ENCODE measurements around the gene PCDHA3. TPM values are rescaled to one million over a fixed set of nuclear protein-coding genes. Genes with fewer than 3 reads are reported as not detected.
"Not testable (repeated sequence)": the region's sequence is repeated elsewhere in the genome, so short reads cannot be mapped to it uniquely, and the experiment has no call there.

PCDHA3 gene
- total and polyA plus RNA-seq, 7 experiments from 2014 or later: not detected

DNA sequence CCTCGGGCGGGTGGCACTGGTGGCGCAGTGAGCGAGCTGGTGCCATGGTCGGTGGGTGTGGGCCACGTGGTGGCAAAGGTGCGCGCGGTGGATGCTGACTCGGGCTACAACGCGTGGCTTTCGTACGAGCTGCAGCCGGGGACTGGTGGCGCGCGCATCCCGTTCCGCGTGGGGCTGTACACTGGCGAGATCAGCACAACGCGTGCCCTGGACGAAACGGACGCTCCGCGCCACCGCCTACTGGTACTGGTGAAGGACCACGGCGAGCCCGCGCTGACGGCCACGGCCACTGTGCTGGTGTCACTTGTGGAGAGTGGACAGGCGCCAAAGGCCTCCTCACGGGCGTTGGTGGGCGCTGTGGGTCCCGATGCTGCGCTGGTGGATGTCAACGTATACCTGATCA, 8.0 kb downstream of the PCDHA3 start:
- peaks cover 0 to 41% (median 1%) of the 10 kb centered on the region in 3 experiments for H3K9me3 ChIP-seq (ENCODE audit: control insufficient read depth in 2 of 3, low read length in 3 of 3)
- POLR2A ChIA-PET: no interaction called here
- DNase-seq (no peak), ATAC-seq (no peak)
- H3K36me3 Mint-ChIP-seq: peaks cover 0 to 26% (median 9%) of the 10 kb centered on the region in 5 donors
- CTCF ChIA-PET: no interaction called here
- peaks cover 8 to 91% (median 44%) of the 10 kb centered on the region in 11 donors for H3K9me3 Mint-ChIP-seq
- H3K4me3 ChIP-seq (ENCODE audit: low read length): no peak overlapping the region
- H3K27ac Mint-ChIP-seq: no peak overlapping the region
- peaks cover 0 to 5% of the 10 kb centered on the region in 2 donors for H3K27me3 ChIP-seq (ENCODE audit: control insufficient read depth in 2 of 2, insufficient read depth in 2 of 2, low read length in 2 of 2)
- H3K27ac ChIP-seq (ENCODE audit: low read depth, low read length): no peak overlapping the region
- H3K4me3 Mint-ChIP-seq: no peak overlapping the region
- no peaks in the 10 kb centered on the region for H3K36me3 ChIP-seq (ENCODE audit: control insufficient read depth in 2 of 3, insufficient read depth in 3 of 3, low read length in 3 of 3)
- no peaks in the 10 kb centered on the region for H3K4me1 ChIP-seq (ENCODE audit: control insufficient read depth in 2 of 2, insufficient read depth in 2 of 2, low read length in 2 of 2)
- peaks cover 0 to 59% (median 36%) of the 10 kb centered on the region in 5 donors for H3K27me3 Mint-ChIP-seq
- no peaks in the 10 kb centered on the region for H3K4me1 Mint-ChIP-seq
- intact Hi-C loops (cut with micrococcal nuclease): no loop called here

DNA sequence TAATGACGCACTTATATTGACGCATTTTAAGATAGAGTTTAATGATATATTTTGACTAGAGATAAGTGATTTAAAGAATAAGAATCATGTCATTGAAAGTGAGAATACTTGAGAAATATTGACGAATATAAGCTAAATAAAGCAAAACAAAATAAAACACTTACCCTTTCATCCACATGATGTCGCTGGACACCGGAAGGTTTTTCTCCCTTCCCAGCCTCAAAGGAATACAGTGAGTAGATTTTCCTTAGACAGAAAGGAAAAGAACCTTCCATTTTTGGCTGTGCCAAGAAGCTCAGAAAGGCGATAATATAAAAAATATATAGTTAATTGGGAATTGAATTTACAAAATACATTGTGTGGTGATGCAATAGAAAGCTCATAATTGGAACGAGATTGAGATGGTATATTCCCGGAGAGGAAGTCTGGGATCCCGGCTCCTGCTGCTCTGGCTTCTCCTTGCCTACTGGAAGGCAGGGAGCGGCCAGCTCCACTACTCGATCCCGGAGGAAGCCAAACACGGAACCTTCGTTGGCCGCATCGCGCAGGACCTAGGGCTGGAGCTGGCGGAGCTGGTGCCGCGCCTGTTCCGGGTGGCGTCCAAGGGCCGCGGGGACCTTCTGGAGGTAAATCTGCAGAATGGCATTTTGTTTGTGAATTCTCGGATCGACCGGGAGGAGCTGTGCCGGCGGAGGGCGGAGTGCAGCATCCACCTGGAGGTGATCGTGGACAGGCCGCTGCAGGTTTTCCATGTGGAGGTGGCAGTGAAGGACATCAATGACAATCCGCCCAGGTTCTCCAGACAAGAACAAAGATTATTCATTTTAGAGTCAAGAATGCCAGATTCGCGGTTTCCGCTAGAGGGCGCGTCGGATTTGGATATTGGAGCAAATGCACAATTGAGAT, 20.8 kb downstream of the PCDHA3 start, which contains the start of gene PCDHA5:
TSS of gene PCDHA5 (plus strand) at position 239 of the 906 bp plus-strand sequence.
- Mint-ChIP-seq H3K4me3 (no peak within 1 kb of the TSS), H3K9me3 (peaks cover 3 to 77% (median 19%) of the 10 kb centered on the region in 11 donors), H3K4me1 (no peaks in the 10 kb centered on the region), H3K27ac (no peak within 1 kb of the TSS), H3K27me3 (peaks cover 0 to 47% (median 31%) of the 10 kb centered on the region in 5 donors), H3K36me3 (peaks cover 0 to 8% (median 0%) of the 10 kb centered on the region in 5 donors)
- H3K4me1 ChIP-seq (ENCODE audit: control insufficient read depth in 2 of 2, insufficient read depth in 2 of 2, low read length in 2 of 2): no peaks in the 10 kb centered on the region
- ATAC-seq (no peak), DNase-seq (peak in 1 of 9 donors; percentile 20)
- peaks cover 0 to 4% of the 10 kb centered on the region in 2 donors for H3K27me3 ChIP-seq (ENCODE audit: control insufficient read depth in 2 of 2, insufficient read depth in 2 of 2, low read length in 2 of 2)
- POLR2A ChIA-PET: no interaction called here
- no peak within 1 kb of the TSS for H3K27ac ChIP-seq (ENCODE audit: low read depth, low read length)
- no peak within 1 kb of the TSS for H3K4me3 ChIP-seq (ENCODE audit: low read length)
- H3K36me3 ChIP-seq (ENCODE audit: control insufficient read depth in 2 of 3, insufficient read depth in 3 of 3, low read length in 3 of 3): no peaks in the 10 kb centered on the region
- intact Hi-C loops (cut with micrococcal nuclease): no loop called here
- H3K9me3 ChIP-seq (ENCODE audit: control insufficient read depth in 2 of 3, low read length in 3 of 3): peaks cover 0 to 18% (median 0%) of the 10 kb centered on the region in 3 experiments
- CTCF ChIA-PET: no interaction called here

DNA sequence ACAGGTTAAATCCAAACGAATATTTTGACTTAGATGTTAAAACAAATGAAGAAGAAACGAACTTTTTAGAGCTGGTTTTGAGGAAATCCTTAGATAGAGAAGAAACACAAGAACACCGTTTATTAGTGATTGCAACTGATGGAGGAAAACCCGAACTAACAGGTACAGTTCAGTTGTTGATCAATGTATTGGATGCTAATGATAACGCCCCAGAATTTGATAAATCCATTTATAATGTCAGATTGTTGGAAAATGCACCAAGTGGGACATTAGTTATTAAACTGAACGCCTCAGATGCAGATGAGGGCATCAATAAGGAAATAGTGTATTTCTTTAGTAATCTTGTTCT, 21.4 kb downstream of the PCDHA3 start:
- H3K27me3 Mint-ChIP-seq: peaks cover 0 to 54% (median 38%) of the 10 kb centered on the region in 5 donors
- no peaks in the 10 kb centered on the region for H3K4me1 ChIP-seq (ENCODE audit: control insufficient read depth in 2 of 2, insufficient read depth in 2 of 2, low read length in 2 of 2)
- no peak overlapping the region for H3K4me3 ChIP-seq (ENCODE audit: low read length)
- intact Hi-C loops (cut with micrococcal nuclease): no loop called here
- ChIA-PET POLR2A (no interaction called here), CTCF (no interaction called here)
- H3K27ac ChIP-seq (ENCODE audit: low read depth, low read length): no peak overlapping the region
- peaks cover 0 to 23% (median 0%) of the 10 kb centered on the region in 3 experiments for H3K9me3 ChIP-seq (ENCODE audit: control insufficient read depth in 2 of 3, low read length in 3 of 3)
- H3K27ac Mint-ChIP-seq: no peak overlapping the region
- ATAC-seq (no peak), DNase-seq (no peak)
- H3K4me3 Mint-ChIP-seq: no peak overlapping the region
- no peaks in the 10 kb centered on the region for H3K4me1 Mint-ChIP-seq
- no peaks in the 10 kb centered on the region for H3K36me3 ChIP-seq (ENCODE audit: control insufficient read depth in 2 of 3, insufficient read depth in 3 of 3, low read length in 3 of 3)
- peaks cover 0 to 4% of the 10 kb centered on the region in 2 donors for H3K27me3 ChIP-seq (ENCODE audit: control insufficient read depth in 2 of 2, insufficient read depth in 2 of 2, low read length in 2 of 2)
- H3K9me3 Mint-ChIP-seq: peaks cover 3 to 77% (median 24%) of the 10 kb centered on the region in 11 donors
- H3K36me3 Mint-ChIP-seq: peaks cover 0 to 13% (median 0%) of the 10 kb centered on the region in 5 donors

DNA sequence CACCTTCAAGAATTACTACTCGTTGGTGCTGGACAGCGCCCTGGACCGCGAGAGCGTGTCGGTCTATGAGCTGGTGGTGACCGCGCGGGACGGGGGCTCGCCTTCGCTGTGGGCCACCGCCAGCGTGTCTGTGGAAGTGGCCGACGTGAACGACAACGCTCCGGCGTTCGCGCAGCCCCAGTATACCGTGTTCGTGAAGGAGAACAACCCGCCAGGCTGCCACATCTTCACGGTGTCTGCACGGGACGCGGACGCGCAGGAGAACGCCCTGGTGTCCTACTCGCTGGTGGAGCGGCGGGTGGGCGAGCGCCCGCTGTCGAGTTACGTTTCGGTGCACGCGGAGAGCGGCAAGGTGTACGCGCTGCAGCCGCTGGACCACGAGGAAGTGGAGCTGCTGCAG, 22.1 kb downstream of the PCDHA3 start:
- H3K9me3 ChIP-seq (ENCODE audit: control insufficient read depth in 2 of 3, low read length in 3 of 3): peaks cover 0 to 25% (median 0%) of the 10 kb centered on the region in 3 experiments
- H3K4me1 Mint-ChIP-seq; H3K27ac ChIP-seq (ENCODE audit: low read depth, low read length); H3K27me3 ChIP-seq (ENCODE audit: control insufficient read depth in 2 of 2, insufficient read depth in 2 of 2, low read length in 2 of 2); H3K4me3 ChIP-seq (ENCODE audit: low read length); H3K27ac Mint-ChIP-seq; intact Hi-C loops (cut with micrococcal nuclease); POLR2A ChIA-PET; H3K4me3 Mint-ChIP-seq; CTCF ChIA-PET; H3K4me1 ChIP-seq (ENCODE audit: control insufficient read depth in 2 of 2, insufficient read depth in 2 of 2, low read length in 2 of 2); ATAC-seq; H3K36me3 ChIP-seq (ENCODE audit: control insufficient read depth in 2 of 3, insufficient read depth in 3 of 3, low read length in 3 of 3); DNase-seq: not testable (repeated sequence)
- Mint-ChIP-seq H3K36me3 (peaks cover 0 to 13% (median 0%) of the 10 kb centered on the region in 5 donors), H3K27me3 (peaks cover 0 to 54% (median 45%) of the 10 kb centered on the region in 5 donors), H3K9me3 (peaks cover 3 to 77% (median 29%) of the 10 kb centered on the region in 11 donors)

DNA sequence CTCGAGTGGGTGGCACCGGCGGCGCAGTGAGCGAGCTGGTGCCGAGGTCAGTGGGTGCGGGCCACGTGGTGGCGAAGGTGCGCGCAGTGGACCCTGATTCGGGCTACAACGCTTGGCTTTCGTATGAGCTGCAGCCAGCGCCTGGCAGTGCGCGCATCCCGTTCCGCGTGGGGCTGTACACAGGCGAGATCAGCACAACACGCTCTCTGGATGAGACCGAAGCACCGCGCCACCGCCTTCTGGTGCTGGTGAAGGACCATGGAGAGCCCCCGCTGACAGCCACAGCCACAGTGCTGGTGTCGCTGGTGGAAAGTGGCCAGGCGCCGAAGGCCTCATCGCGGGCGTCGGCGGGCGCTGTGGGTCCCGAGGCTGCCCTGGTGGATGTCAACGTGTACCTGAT, 22.6 kb downstream of the PCDHA3 start:
- no peak for DNase-seq
- H3K4me3 Mint-ChIP-seq: no peak overlapping the region
- Histone ChIP-seq H3K4me1 (ENCODE audit: control insufficient read depth in 2 of 2, insufficient read depth in 2 of 2, low read length in 2 of 2) (no peaks in the 10 kb centered on the region), H3K4me3 (ENCODE audit: low read length) (no peak overlapping the region), H3K36me3 (ENCODE audit: control insufficient read depth in 2 of 3, insufficient read depth in 3 of 3, low read length in 3 of 3) (no peaks in the 10 kb centered on the region), H3K27me3 (ENCODE audit: control insufficient read depth in 2 of 2, insufficient read depth in 2 of 2, low read length in 2 of 2) (peaks cover 0 to 4% of the 10 kb centered on the region in 2 donors), H3K27ac (ENCODE audit: low read depth, low read length) (no peak overlapping the region), H3K9me3 (ENCODE audit: control insufficient read depth in 2 of 3, low read length in 3 of 3) (peaks cover 0 to 28% (median 0%) of the 10 kb centered on the region in 3 experiments)
- no peak for ATAC-seq
- intact Hi-C loops (cut with micrococcal nuclease): no loop called here
- H3K36me3 Mint-ChIP-seq: peaks cover 0 to 13% (median 0%) of the 10 kb centered on the region in 5 donors
- peaks cover 2 to 54% (median 48%) of the 10 kb centered on the region in 5 donors for H3K27me3 Mint-ChIP-seq
- CTCF ChIA-PET: no interaction called here
- H3K9me3 Mint-ChIP-seq: peaks cover 3 to 77% (median 29%) of the 10 kb centered on the region in 11 donors
- POLR2A ChIA-PET: no interaction called here
- no peaks in the 10 kb centered on the region for H3K4me1 Mint-ChIP-seq
- no peak overlapping the region for H3K27ac Mint-ChIP-seq

DNA sequence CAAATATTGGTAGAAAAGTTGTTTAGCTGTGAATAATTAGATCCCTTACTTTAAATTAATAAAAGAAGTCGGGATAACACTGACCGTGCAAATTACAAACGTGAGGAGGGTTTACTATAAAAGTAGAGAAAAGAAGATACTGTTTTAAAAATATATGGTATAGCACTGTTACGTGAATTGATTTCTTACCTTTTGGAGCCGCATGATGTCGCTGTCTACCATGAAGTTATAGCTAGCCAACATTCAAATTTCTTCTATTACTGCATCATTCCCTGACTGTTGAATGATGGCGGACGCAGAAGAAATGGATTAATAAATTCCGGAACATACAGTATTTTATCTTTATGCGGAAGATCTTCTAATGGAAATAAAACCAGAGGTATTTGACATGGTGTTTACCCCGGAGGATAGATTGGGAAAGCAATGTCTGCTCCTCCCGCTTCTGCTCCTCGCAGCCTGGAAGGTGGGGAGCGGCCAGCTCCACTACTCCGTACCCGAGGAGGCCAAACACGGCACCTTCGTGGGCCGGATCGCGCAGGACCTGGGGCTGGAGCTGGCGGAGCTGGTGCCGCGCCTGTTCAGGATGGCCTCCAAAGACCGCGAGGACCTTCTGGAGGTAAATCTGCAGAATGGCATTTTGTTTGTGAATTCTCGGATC, 27.0 kb downstream of the PCDHA3 start, which contains the start of gene PCDHA6:
TSS of gene PCDHA6 (plus strand) at position 257 of the 658 bp plus-strand sequence. CDS start at position 389, 132 bp downstream.
- H3K4me1 Mint-ChIP-seq: no peaks in the 10 kb centered on the region
- Histone ChIP-seq H3K36me3 (ENCODE audit: control insufficient read depth in 2 of 3, insufficient read depth in 3 of 3, low read length in 3 of 3) (no peaks in the 10 kb centered on the region), H3K4me3 (ENCODE audit: low read length) (no peak within 1 kb of the TSS), H3K9me3 (ENCODE audit: control insufficient read depth in 2 of 3, low read length in 3 of 3) (peaks cover 0 to 28% (median 0%) of the 10 kb centered on the region in 3 experiments), H3K27ac (ENCODE audit: low read depth, low read length) (no peak within 1 kb of the TSS), H3K27me3 (ENCODE audit: control insufficient read depth in 2 of 2, insufficient read depth in 2 of 2, low read length in 2 of 2) (peaks cover 0 to 10% of the 10 kb centered on the region in 2 donors), H3K4me1 (ENCODE audit: control insufficient read depth in 2 of 2, insufficient read depth in 2 of 2, low read length in 2 of 2) (no peaks in the 10 kb centered on the region)
- CTCF ChIA-PET: no interaction called here
- peaks cover 0 to 17% (median 0%) of the 10 kb centered on the region in 5 donors for H3K36me3 Mint-ChIP-seq
- ATAC-seq (no peak), DNase-seq (no peak)
- peaks cover 5 to 81% (median 35%) of the 10 kb centered on the region in 11 donors for H3K9me3 Mint-ChIP-seq
- peaks cover 3 to 57% (median 44%) of the 10 kb centered on the region in 5 donors for H3K27me3 Mint-ChIP-seq
- peak within 1 kb of the TSS in 1 of 10 donors; percentile 23 for H3K4me3 Mint-ChIP-seq
- H3K27ac Mint-ChIP-seq: peak within 1 kb of the TSS in 1 of 9 donors; percentile 65
- intact Hi-C loops (cut with micrococcal nuclease): no loop called here
- POLR2A ChIA-PET: no interaction called here
